ENCODE results near the gene EDA.

DNA sequence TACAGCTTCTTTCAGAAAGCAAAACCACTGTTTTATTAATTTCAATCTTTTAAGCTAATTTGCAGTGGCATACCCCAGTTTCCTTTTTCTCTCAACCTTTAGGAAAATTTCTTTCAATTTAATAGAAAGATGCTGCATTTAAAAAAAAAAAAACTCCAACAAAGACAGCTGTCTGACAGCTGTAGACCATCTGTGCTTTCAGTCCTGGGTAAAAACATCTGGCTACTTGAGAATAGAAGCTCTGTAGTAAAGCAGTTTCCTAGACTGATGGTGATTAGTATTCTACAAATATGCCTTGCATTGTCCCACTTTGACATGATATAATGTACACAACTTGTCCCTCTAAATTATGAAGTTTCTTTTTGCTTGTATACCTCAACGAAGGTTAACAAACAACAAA is 197.8 kb downstream of the EDA start:
- TF ChIP-seq POLR2A (IDR thresholded peaks at IDR 0.05), result no peak
- TF ChIP-seq CTCF (IDR thresholded peaks at IDR 0.05), result no peak

Data from vagina (tissue), 2 donors.